ENCODE measurements around the gene IGFBP2.

The IGFBP2 gene

GRCh38 chr2:216601632-216602409, 31.4 kb upstream of the IGFBP2 start:
- no peaks in the 10 kb centered on the region for H3K27me3 ChIP-seq (ENCODE audit: low read depth, low read length)
- no peak overlapping the region for H3K4me2 ChIP-seq (ENCODE audit: low read length)
- no peaks in the 10 kb centered on the region for H4K20me1 ChIP-seq (ENCODE audit: insufficient read depth, low read length)
- no peak overlapping the region for H2AFZ ChIP-seq (ENCODE audit: low read depth, low read length)
- no peaks in the 10 kb centered on the region for H3K79me2 ChIP-seq (ENCODE audit: low read length)
- H3K36me3 ChIP-seq (replicated peaks; ENCODE audit: low read depth, low read length): no peaks in the 10 kb centered on the region
- H3K4me1 ChIP-seq (ENCODE audit: low read length): peaks cover 7% of the 10 kb centered on the region
- no peak overlapping the region for H3K4me3 ChIP-seq (ENCODE audit: low read length)
- H3K27ac ChIP-seq (ENCODE audit: low read length): no peak overlapping the region
- no peak overlapping the region for H3K9ac ChIP-seq (ENCODE audit: low read length)
- TF ChIP-seq CTCF (IDR thresholded peaks at IDR 0.05; ENCODE audit: low read depth, low read length): no peak
- no peak for TF ChIP-seq EZH2phosphoT487 (IDR thresholded peaks at IDR 0.05; ENCODE audit: low read depth)
- no peaks in the 10 kb centered on the region for H3K9me3 ChIP-seq (ENCODE audit: insufficient read depth, low read length)

- Histone ChIP-seq H3K9me3 (ENCODE audit: insufficient read depth, low read length) (no peaks in the 10 kb centered on the region), H3K36me3 (replicated peaks; ENCODE audit: low read depth, low read length) (no peaks in the 10 kb centered on the region), H3K9ac (ENCODE audit: low read length) (no peak overlapping the region), H4K20me1 (ENCODE audit: insufficient read depth, low read length) (no peaks in the 10 kb centered on the region), H2AFZ (ENCODE audit: low read depth, low read length) (no peak overlapping the region), H3K4me3 (ENCODE audit: low read length) (no peak overlapping the region), H3K27ac (ENCODE audit: low read length) (no peak overlapping the region), H3K4me1 (ENCODE audit: low read length) (peaks cover 15% of the 10 kb centered on the region), H3K79me2 (ENCODE audit: low read length) (no peaks in the 10 kb centered on the region), H3K27me3 (ENCODE audit: low read depth, low read length) (no peaks in the 10 kb centered on the region), H3K4me2 (ENCODE audit: low read length) (no peak overlapping the region)
- TF ChIP-seq CTCF (IDR thresholded peaks at IDR 0.05; ENCODE audit: low read depth, low read length) (no peak), EZH2phosphoT487 (IDR thresholded peaks at IDR 0.05; ENCODE audit: low read depth) (no peak)
Observed at GRCh38 chr2:216603010-216603883, 30.0 kb upstream of the IGFBP2 start.

GRCh38 chr2:216603884-216604245, 29.4 kb upstream of the IGFBP2 start:
- TF ChIP-seq CTCF (IDR thresholded peaks at IDR 0.05; ENCODE audit: low read depth, low read length) (no peak), EZH2phosphoT487 (IDR thresholded peaks at IDR 0.05; ENCODE audit: low read depth) (no peak)
- H3K9ac ChIP-seq (ENCODE audit: low read length): no peak overlapping the region
- no peaks in the 10 kb centered on the region for H3K36me3 ChIP-seq (replicated peaks; ENCODE audit: low read depth, low read length)
- H3K27ac ChIP-seq (ENCODE audit: low read length): no peak overlapping the region
- no peaks in the 10 kb centered on the region for H3K79me2 ChIP-seq (ENCODE audit: low read length)
- no peak overlapping the region for H2AFZ ChIP-seq (ENCODE audit: low read depth, low read length)
- H3K27me3 ChIP-seq (ENCODE audit: low read depth, low read length): no peaks in the 10 kb centered on the region
- H3K4me1 ChIP-seq (ENCODE audit: low read length): peaks cover 15% of the 10 kb centered on the region
- H3K4me2 ChIP-seq (ENCODE audit: low read length): no peak overlapping the region
- no peaks in the 10 kb centered on the region for H4K20me1 ChIP-seq (ENCODE audit: insufficient read depth, low read length)
- H3K9me3 ChIP-seq (ENCODE audit: insufficient read depth, low read length): no peaks in the 10 kb centered on the region
- no peak overlapping the region for H3K4me3 ChIP-seq (ENCODE audit: low read length)

- no peak for TF ChIP-seq CTCF (IDR thresholded peaks at IDR 0.05; ENCODE audit: low read depth, low read length)
- TF ChIP-seq EZH2phosphoT487 (IDR thresholded peaks at IDR 0.05; ENCODE audit: low read depth): no peak
- Histone ChIP-seq H3K4me2 (ENCODE audit: low read length) (no peak overlapping the region), H3K9me3 (ENCODE audit: insufficient read depth, low read length) (no peaks in the 10 kb centered on the region)
Observed at GRCh38 chr2:216604458-216604857, 28.8 kb upstream of the IGFBP2 start.

More at GRCh38 chr2:216604458-216604857, 28.8 kb upstream of the IGFBP2 start:
- H3K9ac ChIP-seq (ENCODE audit: low read length): no peak overlapping the region
- H4K20me1 ChIP-seq (ENCODE audit: insufficient read depth, low read length): no peaks in the 10 kb centered on the region
- H3K79me2 ChIP-seq (ENCODE audit: low read length): no peaks in the 10 kb centered on the region
- H3K4me3 ChIP-seq (ENCODE audit: low read length): no peak overlapping the region
- H3K27me3 ChIP-seq (ENCODE audit: low read depth, low read length): no peaks in the 10 kb centered on the region
- no peaks in the 10 kb centered on the region for H3K36me3 ChIP-seq (replicated peaks; ENCODE audit: low read depth, low read length)
- peaks cover 15% of the 10 kb centered on the region for H3K4me1 ChIP-seq (ENCODE audit: low read length)
- no peak overlapping the region for H2AFZ ChIP-seq (ENCODE audit: low read depth, low read length)
- no peak overlapping the region for H3K27ac ChIP-seq (ENCODE audit: low read length)
